Stimulated activated CD4-positive, alpha-beta T cell treated with anti-CD3 and anti-CD28 coated beads, TNF-alpha, amount 100 ng/mL, for 4 hours (primary cell): ENCODE data around the gene MYO1D.
"Not testable (repeated sequence)": the region's sequence is repeated elsewhere in the genome, so short reads cannot be mapped to it uniquely, and the experiment has no call there.

ENCODE experiments used
- DNase-seq, 3 experiments: peaks; one replicate each; pipeline ENCODE4 v3.0.0-alpha.2; 2020; ENCODE audit warnings: low read depth in 3 of 3

The MYO1D gene

DNA sequence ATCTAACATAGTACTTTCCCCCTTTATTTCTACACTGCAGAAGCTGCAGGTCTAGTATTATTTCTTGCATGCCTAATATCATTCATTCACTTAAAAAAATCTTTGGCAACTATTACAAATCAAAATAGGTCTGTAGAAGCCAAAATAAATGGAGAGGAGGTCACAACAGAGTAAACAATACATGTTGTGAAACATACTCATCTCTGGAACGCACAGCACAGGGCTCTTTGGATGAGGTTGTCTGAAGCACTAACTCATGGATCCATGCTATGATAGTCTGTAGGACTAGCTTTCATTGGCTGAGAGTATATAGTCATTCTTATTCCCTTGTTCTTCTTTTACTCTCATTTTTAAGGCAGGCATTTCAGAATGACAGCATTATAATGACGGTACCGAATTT lies 21.3 kb downstream of the MYO1D start:
- no peak for DNase-seq

DNA sequence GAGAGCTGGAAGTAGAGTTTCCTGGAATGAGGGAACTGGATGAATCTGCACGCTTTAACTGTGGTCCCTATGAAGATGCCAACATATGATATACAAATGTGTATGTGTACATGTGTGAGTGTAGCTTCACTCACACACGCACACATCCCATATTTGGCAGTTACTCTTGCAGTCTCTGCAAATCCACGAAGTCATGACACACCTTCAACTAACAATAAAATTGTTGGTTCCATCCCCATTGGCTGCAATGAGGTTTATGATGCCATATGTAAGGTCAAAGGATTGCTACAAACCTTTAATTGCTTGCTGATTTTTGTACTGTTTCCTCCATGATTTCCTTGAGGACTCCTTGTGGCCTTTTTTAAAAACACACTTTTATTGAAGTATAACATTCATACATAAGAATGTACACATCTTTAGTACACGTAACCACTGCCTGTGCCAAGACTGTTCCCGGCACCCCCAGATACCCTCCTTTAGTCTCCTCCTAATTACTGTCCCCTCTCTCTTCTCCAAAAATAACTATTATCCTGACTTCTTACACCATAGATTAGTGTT lies 22.0 kb downstream of the MYO1D start:
- no peak for DNase-seq

GRCh38 chr17:32854207-32854606 lies 22.7 kb downstream of the MYO1D start:
- no peak for DNase-seq

DNA sequence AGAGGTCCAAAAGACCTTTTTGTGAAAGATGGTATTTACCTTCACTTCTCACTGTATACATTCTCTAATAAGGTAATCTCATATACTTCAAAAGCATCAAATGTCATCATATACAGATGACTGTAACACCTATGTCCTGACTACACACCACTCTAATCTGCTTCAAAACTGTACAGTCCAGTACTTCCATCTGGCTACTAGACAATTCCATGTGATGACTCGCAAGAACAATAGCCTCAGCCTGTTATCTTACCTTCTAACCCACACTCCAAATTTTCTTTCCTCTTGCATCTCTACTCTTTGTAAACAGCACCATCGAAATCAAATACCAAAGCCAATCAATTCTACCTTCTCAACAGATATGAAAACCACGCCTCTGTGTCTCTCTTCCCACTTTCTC lies 24.1 kb downstream of the MYO1D start:
- no peak for DNase-seq

DNA sequence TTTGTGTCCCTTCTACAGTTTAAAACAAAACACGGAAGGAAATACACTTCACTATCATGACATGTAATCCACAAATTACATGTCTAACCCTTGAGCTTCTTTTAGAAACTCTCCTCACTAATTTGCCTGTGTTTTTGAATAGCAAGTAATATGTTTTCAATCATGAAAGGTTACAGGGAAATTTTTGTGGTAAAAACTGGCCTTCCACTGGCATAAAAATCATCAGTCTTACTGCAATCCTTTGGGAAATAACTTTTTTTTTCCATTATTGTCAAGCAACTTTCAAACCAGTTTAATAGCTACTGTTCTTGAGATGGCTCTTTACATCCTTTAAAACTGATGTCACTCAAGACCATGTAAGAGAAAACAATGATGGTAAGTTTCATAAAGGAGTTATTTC lies 27.0 kb downstream of the MYO1D start:
- DNase-seq, result no peak

DNA sequence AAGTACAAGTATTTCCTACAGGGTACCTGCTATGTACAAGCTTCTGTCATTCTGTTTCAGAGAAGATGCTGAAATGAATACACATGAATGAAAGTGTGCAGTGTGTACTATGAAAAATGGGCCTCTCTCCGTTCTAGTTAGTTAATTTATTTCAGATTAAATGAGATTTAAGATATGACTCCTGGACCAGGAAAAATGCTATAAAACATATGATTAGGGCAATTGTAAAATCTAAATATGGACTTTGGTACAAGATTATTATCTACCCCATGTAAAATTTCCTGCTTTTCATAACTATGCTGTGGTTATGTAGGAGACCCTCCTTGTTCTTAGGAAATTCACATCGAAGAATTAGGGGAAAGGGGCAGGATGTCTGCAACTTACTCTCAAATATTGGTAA lies 28.9 kb downstream of the MYO1D start:
- no peak for DNase-seq

DNA sequence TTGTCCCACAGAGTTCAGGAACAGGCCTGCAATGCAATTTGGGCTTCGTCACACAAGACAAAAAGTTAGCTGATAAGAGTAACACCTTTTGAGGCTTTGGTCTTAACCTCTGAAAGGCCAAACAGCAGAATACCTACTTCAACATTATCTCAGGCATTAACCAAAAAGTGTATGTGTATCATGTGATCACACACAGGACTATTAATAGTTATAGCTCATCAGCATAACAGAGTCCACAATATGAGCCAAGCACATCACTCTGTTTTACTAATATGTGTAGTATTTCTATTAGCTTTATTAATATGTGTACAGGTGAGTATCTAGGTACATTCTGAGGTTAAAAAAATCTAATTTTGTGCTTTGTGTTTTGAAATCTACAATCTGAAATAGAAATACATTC lies 30.8 kb downstream of the MYO1D start:
- no peak for DNase-seq

DNA sequence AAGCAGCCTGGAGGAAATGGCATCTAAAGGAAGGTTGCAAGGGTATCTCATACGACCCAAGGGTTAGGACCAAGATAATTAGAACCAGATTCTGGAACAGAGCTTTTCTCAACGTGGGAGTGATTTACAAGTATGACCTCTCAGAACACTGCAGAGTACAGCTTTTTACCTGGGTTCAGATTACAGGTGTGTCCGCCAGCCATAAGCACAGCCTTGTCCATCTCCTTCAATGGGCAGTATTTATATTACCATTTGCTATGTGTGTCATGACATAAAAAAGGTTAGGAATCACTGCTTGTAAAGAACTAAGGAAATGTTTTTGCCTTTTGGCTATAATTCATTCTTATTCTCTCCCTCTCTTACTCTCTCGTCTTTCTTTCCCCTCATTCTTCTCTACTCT lies 36.7 kb downstream of the MYO1D start:
- DNase-seq, result no peak

- no peak for DNase-seq
Observed at GRCh38 chr17:32836527-32836926, 40.4 kb downstream of the MYO1D start.

DNA sequence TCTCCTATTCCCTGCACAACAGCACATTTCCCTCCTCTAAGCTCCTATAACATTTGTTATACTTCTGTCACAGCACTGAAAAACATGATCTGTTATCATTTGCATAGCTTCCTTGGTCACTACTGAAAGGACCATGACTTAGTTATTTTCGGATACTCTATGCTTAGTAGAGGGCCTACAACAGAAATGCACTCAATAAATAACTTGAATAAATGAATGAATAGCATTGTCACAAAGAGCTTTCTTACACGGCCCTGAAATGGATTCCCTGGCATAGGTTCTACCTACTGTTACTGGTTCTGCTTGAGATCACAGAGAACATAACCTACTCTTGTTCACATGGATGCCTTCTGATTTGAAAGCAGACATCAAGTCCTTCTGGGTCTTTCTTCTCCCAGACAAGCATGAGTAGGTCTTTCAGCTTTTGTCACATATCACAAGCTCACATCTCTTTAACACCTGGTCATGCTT lies 41.6 kb downstream of the MYO1D start:
- DNase-seq, result no peak

DNA sequence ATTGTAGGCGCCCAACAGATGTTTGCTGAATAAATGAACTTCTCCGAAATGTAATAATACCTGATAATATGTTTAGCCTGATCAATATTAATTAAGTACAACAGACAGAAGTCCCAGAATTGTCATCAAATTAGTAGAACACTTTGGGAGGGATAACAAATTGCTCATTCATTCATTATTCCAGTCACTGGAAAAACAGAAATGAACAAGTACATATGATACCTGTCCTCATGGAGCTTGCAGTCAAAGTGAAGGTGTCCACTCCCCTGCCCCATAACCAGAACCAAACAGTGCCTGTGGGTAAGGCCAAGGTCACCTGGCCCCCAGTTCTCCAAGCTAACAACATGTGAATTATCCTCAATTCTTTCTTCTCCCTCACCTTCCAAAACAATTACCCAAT lies 42.8 kb downstream of the MYO1D start:
- no peak for DNase-seq

GRCh38 chr17:32833526-32833925 lies 43.4 kb downstream of the MYO1D start:
- DNase-seq, result no peak

DNA sequence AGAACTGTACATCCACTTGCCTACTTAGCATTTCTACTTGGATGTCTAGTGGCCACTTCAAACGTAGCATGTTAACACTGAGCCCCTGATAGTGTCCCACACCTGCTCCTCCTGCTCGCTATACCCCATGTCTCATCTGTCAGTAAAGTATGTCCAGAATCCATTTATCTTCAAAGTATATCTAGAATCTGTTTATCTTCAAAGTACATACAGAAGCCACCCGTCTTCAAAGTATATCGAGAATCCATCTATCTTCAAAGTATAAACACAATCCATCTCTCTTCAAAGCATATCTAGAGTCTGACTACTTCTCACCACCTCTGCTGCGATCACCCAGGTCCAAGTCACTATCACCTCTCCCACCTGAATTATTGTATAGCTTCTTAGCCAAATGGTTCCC lies 43.8 kb downstream of the MYO1D start:
- no peak for DNase-seq

DNA sequence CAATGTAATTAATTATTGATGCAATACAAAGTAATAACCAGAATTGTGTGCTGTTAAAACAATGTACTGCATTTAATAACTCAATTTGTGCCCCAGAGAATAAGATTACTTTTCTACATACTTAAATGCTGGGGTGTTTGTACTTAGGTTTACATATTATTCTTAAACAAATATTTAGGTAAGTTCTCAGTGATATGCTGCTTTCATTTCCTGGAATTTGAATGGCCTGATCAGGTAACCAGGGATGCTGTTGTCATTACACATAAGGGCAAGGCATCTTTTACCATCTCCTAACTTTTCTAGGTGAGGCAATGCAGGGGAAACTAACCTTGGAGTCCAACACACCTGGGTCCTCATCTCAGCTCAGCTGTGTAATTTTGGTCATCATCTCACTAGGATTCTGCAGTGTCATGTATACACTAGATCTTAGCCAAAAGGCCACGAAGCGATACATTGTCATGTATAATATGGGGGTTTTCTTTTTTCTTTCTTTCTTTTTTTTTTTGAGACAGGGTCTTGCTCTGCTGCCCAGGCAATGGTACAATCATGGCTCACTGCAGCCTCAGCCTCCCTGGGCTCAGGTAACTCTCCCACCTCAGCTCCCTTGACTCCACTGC lies 45.2 kb downstream of the MYO1D start:
- DNase-seq, result no peak

DNA sequence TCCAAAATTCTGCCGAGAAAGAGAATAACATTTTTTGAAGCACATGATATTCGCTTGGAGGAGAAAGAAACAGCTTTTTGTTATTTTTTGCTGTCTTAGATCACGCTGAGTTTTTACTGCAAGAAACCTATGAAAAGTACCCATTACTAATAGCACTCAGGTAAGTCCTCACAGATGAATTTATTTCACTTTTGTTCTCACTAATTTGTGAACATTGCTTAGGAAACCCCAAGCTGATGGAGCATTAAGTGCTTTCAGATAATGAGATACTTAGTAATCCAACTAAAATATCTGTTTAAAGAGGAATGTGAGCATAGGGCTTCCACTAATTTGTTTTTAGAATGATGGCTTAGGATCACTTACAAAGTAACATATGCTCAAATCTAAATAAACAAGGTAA lies 45.7 kb downstream of the MYO1D start:
- no peak for DNase-seq

DNA sequence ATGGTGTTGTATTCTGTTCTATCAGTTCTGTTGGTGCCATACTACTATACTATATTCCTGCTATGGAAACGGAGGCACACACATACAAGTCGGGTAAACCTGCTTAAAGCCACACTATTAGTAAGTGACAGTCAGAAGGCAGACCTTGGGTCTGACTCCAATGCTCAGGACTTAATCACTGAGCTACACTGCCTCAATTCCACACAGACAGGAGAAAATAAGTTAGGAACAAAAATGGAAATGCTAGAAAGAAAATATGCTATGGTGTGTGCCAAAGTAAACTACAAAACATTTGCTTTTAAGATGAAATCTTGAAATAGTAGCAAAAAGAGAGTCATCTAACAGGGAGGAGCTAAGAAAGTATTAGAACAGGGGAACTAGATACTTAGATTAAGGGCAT lies 48.1 kb downstream of the MYO1D start:
- DNase-seq, result no peak

DNA sequence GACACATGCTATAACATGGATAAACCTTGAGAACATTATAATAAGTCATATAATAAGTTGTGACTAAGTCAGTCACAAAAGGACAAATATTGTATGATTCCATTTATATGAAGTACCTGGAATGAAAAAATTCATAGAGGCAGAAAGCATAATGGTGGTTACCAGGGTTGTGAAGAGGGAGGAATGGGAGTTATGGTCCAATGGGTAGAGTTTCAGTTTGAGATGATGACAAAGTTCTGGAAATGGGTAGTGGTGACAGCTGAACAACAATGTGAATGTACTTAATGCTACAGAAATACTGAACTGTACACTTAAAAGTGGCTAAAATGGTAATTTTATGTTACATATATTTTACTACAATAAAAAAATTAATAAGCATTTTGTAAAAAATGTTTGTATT lies 49.7 kb downstream of the MYO1D start:
- DNase-seq, result no peak

- DNase-seq, result no peak
Observed at GRCh38 chr17:32826076-32826475, 50.8 kb downstream of the MYO1D start.

- no peak for DNase-seq
Observed at GRCh38 chr17:32824334-32824733, 52.6 kb downstream of the MYO1D start.

- DNase-seq, result no peak
Observed at GRCh38 chr17:32822996-32823395, 53.9 kb downstream of the MYO1D start.

DNA sequence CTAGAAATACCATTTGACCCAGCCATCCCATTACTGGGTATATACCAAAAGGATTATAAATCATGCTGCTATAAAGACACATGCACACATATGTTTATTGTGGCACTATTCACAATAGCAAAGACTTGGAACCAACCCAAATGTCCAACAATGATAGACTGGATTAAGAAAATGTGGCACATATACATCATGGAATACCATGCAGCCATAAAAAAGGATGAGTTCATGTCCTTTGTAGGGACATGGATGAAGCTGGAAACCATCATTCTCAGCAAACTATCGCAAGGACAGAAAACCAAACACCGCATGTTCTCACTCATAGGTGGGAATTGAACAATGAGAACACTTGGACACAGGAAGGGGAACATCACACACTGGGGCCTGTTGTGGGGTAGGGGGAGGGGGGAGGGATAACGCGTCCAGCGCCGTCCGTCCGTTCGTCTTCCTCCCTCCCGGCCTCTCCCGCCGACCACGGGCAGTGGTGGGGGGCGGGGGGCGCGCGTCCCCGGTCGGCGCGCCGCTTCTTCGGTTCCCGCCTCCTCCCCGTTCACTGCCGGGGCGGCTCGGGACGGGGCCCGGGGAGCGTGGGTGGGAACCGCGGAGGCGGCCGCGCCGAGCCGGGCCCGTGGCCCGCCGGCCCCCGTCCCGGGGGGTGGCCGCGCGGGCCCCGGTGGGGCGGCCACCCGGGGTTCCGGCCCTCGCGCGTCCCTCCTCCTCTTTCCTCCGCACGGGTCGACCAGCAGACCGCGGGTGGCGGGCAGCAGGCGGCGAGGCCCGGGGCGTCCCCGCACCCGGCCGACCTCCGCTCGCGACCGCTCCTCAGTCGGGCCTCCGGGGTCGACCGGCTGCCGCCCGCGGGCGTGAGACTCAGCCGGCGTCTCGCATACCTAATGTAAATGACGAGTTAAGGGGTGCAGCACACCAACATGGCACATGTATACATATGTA lies 54.7 kb downstream of the MYO1D start:
- not testable (repeated sequence) for DNase-seq

- DNase-seq, result no peak
Observed at GRCh38 chr17:32820440-32820839, 56.5 kb downstream of the MYO1D start.

GRCh38 chr17:32819787-32820186 lies 57.1 kb downstream of the MYO1D start:
- no peak for DNase-seq
